Fibroblast of the conjunctiva (primary cell): ENCODE results near the gene NLRP10.

Source experiments
- DNase-seq: peaks from one replicate; pipeline ENCODE4 v3.0.0-alpha.2; 2010; ENCODE audit warnings: low read depth

The NLRP10 gene

GRCh38 chr11:7973011-7973410 is 7.8 kb upstream of the NLRP10 start:
- DNase-seq: no peak

GRCh38 chr11:7971846-7972245 is 6.6 kb upstream of the NLRP10 start:
- no peak for DNase-seq

- DNase-seq: no peak
These were observed 4.8 kb upstream of the NLRP10 start for GRCh38 chr11:7969756-7970646.

- no peak for DNase-seq
These were observed 3.4 kb upstream of the NLRP10 start for GRCh38 chr11:7968686-7969085.

- no peak for DNase-seq
These were observed 2.6 kb upstream of the NLRP10 start for GRCh38 chr11:7967826-7968225.

- DNase-seq: no peak
These were observed 1.9 kb upstream of the NLRP10 start for GRCh38 chr11:7967097-7967496.

GRCh38 chr11:7964873-7965272 is 374 bp downstream of the NLRP10 start:
- peak; percentile 24 for DNase-seq

GRCh38 chr11:7964261-7964660 is 986 bp downstream of the NLRP10 start:
- no peak for DNase-seq

GRCh38 chr11:7955191-7955590 is 10.1 kb downstream of the NLRP10 start:
- DNase-seq: no peak

- DNase-seq: no peak
These were observed 15.3 kb downstream of the NLRP10 start for GRCh38 chr11:7949934-7950333.

- no peak for DNase-seq
These were observed 21.1 kb downstream of the NLRP10 start for GRCh38 chr11:7944123-7944522.

- no peak for DNase-seq
These were observed 23.6 kb downstream of the NLRP10 start, which contains the start of gene OR10A3 for GRCh38 chr11:7941608-7942007. TSS of gene OR10A3 (minus strand) at chr11:7941708. CDS start at chr11:7939520, 2,188 bp downstream.

- no peak for DNase-seq
These were observed 24.1 kb downstream of the NLRP10 start for GRCh38 chr11:7941146-7941545.

- no peak for DNase-seq
These were observed 28.6 kb downstream of the NLRP10 start for GRCh38 chr11:7936615-7937014.

- no peak for DNase-seq
These were observed 34.1 kb downstream of the NLRP10 start, which contains the start of gene OR10A6 for GRCh38 chr11:7931168-7931567. TSS of gene OR10A6 (minus strand) at chr11:7931268. CDS start at chr11:7928662, 2,606 bp downstream.

GRCh38 chr11:7927635-7928034 is 37.6 kb downstream of the NLRP10 start:
- DNase-seq: no peak

GRCh38 chr11:7924536-7924935 is 40.7 kb downstream of the NLRP10 start:
- no peak for DNase-seq

- DNase-seq: no peak
These were observed 47.1 kb downstream of the NLRP10 start for GRCh38 chr11:7918141-7918540.
